OCI-LY1 (cell line): ENCODE results near the gene PFKP.

Experiments
- H2AFZ ChIP-seq: fragments of 200-600 bp; sonication (generic), shearing (Covaris generic); 2 replicates; pipeline ENCODE4 v1.6.0; 2014; ENCODE audit warnings: antibody characterized with exemption, mild to moderate bottlenecking, low read length
- H3F3A ChIP-seq: fragments of 200-600 bp; sonication (generic), shearing (Covaris generic); 2 replicates; pipeline ENCODE4 v1.6.0; 2014; ENCODE audit warnings: mild to moderate bottlenecking, antibody characterized with exemption, low read length, moderate library complexity; ENCODE audit not compliant: insufficient read depth
- H3K27ac ChIP-seq: fragments of 200-600 bp; sonication (generic); 2 replicates; pipeline ENCODE4 v1.5.1; 2014; ENCODE audit warnings: low read length, mixed run types, mild to moderate bottlenecking, low read depth; ENCODE audit not compliant: poor library complexity, severe bottlenecking
- H3K27me3 ChIP-seq: fragments of 200-600 bp; sonication (generic); 2 replicates; pipeline ENCODE4 v1.6.0; 2014; ENCODE audit warnings: antibody characterized with exemption, mild to moderate bottlenecking, low read length, moderate library complexity; ENCODE audit not compliant: insufficient read depth
- H3K36me3 ChIP-seq: fragments of 200-600 bp; sonication (generic); 2 replicates; pipeline ENCODE4 v1.6.1; 2014; ENCODE audit warnings: mild to moderate bottlenecking, antibody characterized with exemption, low read length, moderate library complexity, mixed read lengths; ENCODE audit not compliant: insufficient read depth
- H3K4me1 ChIP-seq: fragments of 200-600 bp; sonication (generic); 2 replicates; pipeline ENCODE4 v1.5.1; 2014; ENCODE audit warnings: mild to moderate bottlenecking, low read length, moderate library complexity; ENCODE audit not compliant: insufficient read depth, severe bottlenecking
- H3K4me2 ChIP-seq: fragments of 200-600 bp; sonication (generic), shearing (Covaris generic); 2 replicates; pipeline ENCODE4 v1.6.1; 2014; ENCODE audit warnings: low read length
- H3K4me3 ChIP-seq: fragments of 200-600 bp; sonication (generic); 2 replicates; pipeline ENCODE4 v1.5.1; 2014; ENCODE audit warnings: low read length, low read depth, mild to moderate bottlenecking, mixed read lengths; ENCODE audit not compliant: poor library complexity, severe bottlenecking
- H3K79me2 ChIP-seq: fragments of 200-600 bp; shearing (Covaris generic); 2 replicates; pipeline ENCODE4 v1.6.1; 2016; ENCODE audit warnings: mixed run types, low read length, mixed read lengths; ENCODE audit not compliant: insufficient read depth
- H3K9ac ChIP-seq: fragments of 200-600 bp; sonication (generic), shearing (Covaris generic); 2 replicates; pipeline ENCODE4 v1.6.1; 2014; ENCODE audit warnings: mild to moderate bottlenecking, low read length, mixed read lengths
- H3K9me2 ChIP-seq: fragments of 200-600 bp; sonication (generic), shearing (Covaris generic); 2 replicates; pipeline ENCODE4 v1.6.1; 2014; ENCODE audit warnings: low read depth, mild to moderate bottlenecking, low read length, mixed read lengths
- H3K9me3 ChIP-seq: fragments of 200-600 bp; shearing (Covaris generic); 2 replicates; pipeline ENCODE4 v1.6.1; 2014; ENCODE audit warnings: low read length, mixed read lengths
- H4K20me1 ChIP-seq: fragments of 200-600 bp; sonication (generic), shearing (Covaris generic); 2 replicates; pipeline ENCODE4 v1.6.0; 2016; ENCODE audit warnings: mild to moderate bottlenecking, low read length; ENCODE audit not compliant: insufficient read depth
- EZH2 ChIP-seq: fragments of 200-600 bp; sonication (generic), shearing (Covaris generic); IDR thresholded peaks from 2 replicates; pipeline ENCODE4 v1.8.0; 2017; ENCODE audit warnings: borderline replicate concordance, mixed run types, mild to moderate bottlenecking, antibody characterized with exemption, low read length, moderate library complexity, mixed read lengths
- TF ChIP-seq, protein P1 (sequence below): fragments of 200-600 bp; sonication (generic), shearing (Covaris generic); IDR thresholded peaks from 2 replicates; pipeline ENCODE4 v1.5.1; 2017; ENCODE audit warnings: mild to moderate bottlenecking, antibody characterized with exemption, low read length, moderate library complexity, mixed read lengths

Gene PFKP

GRCh38 chr10:3135006-3135405 is 67.7 kb downstream of the PFKP start:
- TF ChIP-seq EZH2: no peak
- TF ChIP-seq, protein P1, sequence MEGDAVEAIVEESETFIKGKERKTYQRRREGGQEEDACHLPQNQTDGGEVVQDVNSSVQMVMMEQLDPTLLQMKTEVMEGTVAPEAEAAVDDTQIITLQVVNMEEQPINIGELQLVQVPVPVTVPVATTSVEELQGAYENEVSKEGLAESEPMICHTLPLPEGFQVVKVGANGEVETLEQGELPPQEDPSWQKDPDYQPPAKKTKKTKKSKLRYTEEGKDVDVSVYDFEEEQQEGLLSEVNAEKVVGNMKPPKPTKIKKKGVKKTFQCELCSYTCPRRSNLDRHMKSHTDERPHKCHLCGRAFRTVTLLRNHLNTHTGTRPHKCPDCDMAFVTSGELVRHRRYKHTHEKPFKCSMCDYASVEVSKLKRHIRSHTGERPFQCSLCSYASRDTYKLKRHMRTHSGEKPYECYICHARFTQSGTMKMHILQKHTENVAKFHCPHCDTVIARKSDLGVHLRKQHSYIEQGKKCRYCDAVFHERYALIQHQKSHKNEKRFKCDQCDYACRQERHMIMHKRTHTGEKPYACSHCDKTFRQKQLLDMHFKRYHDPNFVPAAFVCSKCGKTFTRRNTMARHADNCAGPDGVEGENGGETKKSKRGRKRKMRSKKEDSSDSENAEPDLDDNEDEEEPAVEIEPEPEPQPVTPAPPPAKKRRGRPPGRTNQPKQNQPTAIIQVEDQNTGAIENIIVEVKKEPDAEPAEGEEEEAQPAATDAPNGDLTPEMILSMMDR: no peak
- no peaks in the 10 kb centered on the region for H3F3A ChIP-seq

DNA sequence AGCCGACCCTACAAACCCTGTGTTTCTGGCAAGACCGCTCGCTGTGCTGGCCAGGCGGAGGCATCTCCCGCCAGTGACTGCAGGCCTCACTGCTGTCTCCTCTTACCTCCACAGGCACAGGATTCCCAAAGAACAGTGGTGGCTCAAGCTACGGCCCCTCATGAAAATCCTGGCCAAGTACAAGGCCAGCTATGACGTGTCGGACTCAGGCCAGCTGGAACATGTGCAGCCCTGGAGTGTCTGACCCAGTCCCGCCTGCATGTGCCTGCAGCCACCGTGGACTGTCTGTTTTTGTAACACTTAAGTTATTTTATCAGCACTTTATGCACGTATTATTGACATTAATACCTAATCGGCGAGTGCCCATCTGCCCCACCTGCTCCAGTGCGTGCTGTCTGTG is 69.0 kb downstream of the PFKP start:
- H3K9me3 ChIP-seq: no peaks in the 10 kb centered on the region
- H3K36me3 ChIP-seq: peaks cover 98% of the 10 kb centered on the region
- TF ChIP-seq EZH2: no peak
- TF ChIP-seq, protein P1: no peak
- H3K27me3 ChIP-seq: no peaks in the 10 kb centered on the region
- H3K27ac ChIP-seq: no peak overlapping the region
- no peaks in the 10 kb centered on the region for H3F3A ChIP-seq
- H3K9ac ChIP-seq: no peak overlapping the region
- H3K9me2 ChIP-seq: no peaks in the 10 kb centered on the region
- no peaks in the 10 kb centered on the region for H3K79me2 ChIP-seq
- no peak overlapping the region for H3K4me2 ChIP-seq
- H2AFZ ChIP-seq: no peak overlapping the region
- H3K4me1 ChIP-seq: no peaks in the 10 kb centered on the region
- no peaks in the 10 kb centered on the region for H4K20me1 ChIP-seq
- H3K4me3 ChIP-seq: no peak overlapping the region

More at GRCh38 chr10:3135006-3135405, 67.7 kb downstream of the PFKP start:
- Histone ChIP-seq H3K36me3 (peaks cover 98% of the 10 kb centered on the region), H3K27me3 (no peaks in the 10 kb centered on the region), H4K20me1 (no peaks in the 10 kb centered on the region), H3K27ac (no peak overlapping the region), H3K9me2 (no peaks in the 10 kb centered on the region), H3K4me3 (no peak overlapping the region), H3K9ac (no peak overlapping the region), H3K4me1 (no peaks in the 10 kb centered on the region), H3K79me2 (no peaks in the 10 kb centered on the region), H3K9me3 (no peaks in the 10 kb centered on the region), H3K4me2 (no peak overlapping the region), H2AFZ (no peak overlapping the region)

- Histone ChIP-seq H3K9ac (no peak overlapping the region), H3K4me1 (no peaks in the 10 kb centered on the region), H3K9me3 (no peaks in the 10 kb centered on the region), H3K36me3 (peaks cover 92% of the 10 kb centered on the region), H4K20me1 (no peaks in the 10 kb centered on the region), H3K4me2 (no peak overlapping the region), H3K27me3 (no peaks in the 10 kb centered on the region), H3K4me3 (no peak overlapping the region), H3K79me2 (no peaks in the 10 kb centered on the region), H3K27ac (no peak overlapping the region), H2AFZ (no peak overlapping the region), H3F3A (no peaks in the 10 kb centered on the region), H3K9me2 (no peaks in the 10 kb centered on the region)
- no peak for TF ChIP-seq EZH2
- TF ChIP-seq, protein P1: no peak
These were observed 69.6 kb downstream of the PFKP start for GRCh38 chr10:3136763-3137611.
